SK-N-SH (cell line): Measurements from ENCODE around the gene PSG6. TPM values are rescaled to one million over a fixed set of nuclear protein-coding genes. Genes with fewer than 3 reads are reported as not detected.
A peak's percentile ranks its signal among the peaks of the same experiment; 100 is the strongest.
"Not testable (repeated sequence)": the region's sequence is repeated elsewhere in the genome, so short reads cannot be mapped to it uniquely, and the experiment has no call there.

Experiments
- CTCF ChIA-PET: fragments of 300-600, 350-600 bp; formaldehyde crosslinking; extraction: SDS; loops from one replicate; lab custom pipeline; 2021; lab: Yijun Ruan, JAX
- POLR2A ChIA-PET: fragments of 350-600 bp; sonication (Branson Sonifier 250); formaldehyde crosslinking; extraction: SDS; loops from one replicate; lab custom pipeline; 2020; ENCODE audit warnings: antibody characterized with exemption, inconsistent platforms; lab: Yijun Ruan, JAX
- DNase-seq: peaks from one replicate; pipeline ENCODE4 v3.0.0; 2012
- H2AFZ ChIP-seq: fragments of 200-600 bp; sonication (generic); 2 replicates; pipeline ENCODE4 v1.8.1; 2016; ENCODE audit warnings: antibody characterized with exemption, mild to moderate bottlenecking, low read depth
- H3F3A ChIP-seq: fragments of 200-600 bp; sonication (generic); replicated peaks from 2 replicates; pipeline ENCODE3; 2016; ENCODE audit warnings: antibody characterized with exemption, mild to moderate bottlenecking; ENCODE audit not compliant: insufficient read depth
- H3K27ac ChIP-seq, 2 experiments: fragments of 200-500 bp in 1 of 2; fragments of 200-600 bp in 1 of 2; sonication (Bioruptor generic) in 1 of 2; sonication (generic), shearing (Covaris generic) in 1 of 2; 2 replicates each; pipeline versions ENCODE4 v1.5.1 to v1.6.1; 2014 to 2016; ENCODE audit warnings: low read depth in 2 of 2, inconsistent platforms in 1 of 2, low read length in 1 of 2, mild to moderate bottlenecking in 1 of 2, mixed read lengths in 1 of 2
- H3K27me3 ChIP-seq: fragments of 200-600 bp; sonication (generic), shearing (Covaris generic); 2 replicates; pipeline ENCODE4 v1.6.1; 2016; ENCODE audit warnings: mixed run types; ENCODE audit not compliant: insufficient read depth
- H3K36me3 ChIP-seq, 2 experiments: fragments of 200-500 bp in 1 of 2; fragments of 200-600 bp in 1 of 2; sonication (Bioruptor generic) in 1 of 2; sonication (generic) in 1 of 2; replicated peaks in 1 of 2; 2 replicates each; pipeline versions ENCODE3 to v1.5.1; 2014 to 2016; ENCODE audit warnings: low read length in 1 of 2, mild to moderate bottlenecking in 1 of 2; ENCODE audit not compliant: insufficient read depth in 2 of 2, control insufficient read depth in 1 of 2
- H3K4me1 ChIP-seq, 2 experiments: fragments of 200-500 bp in 1 of 2; fragments of 200-600 bp in 1 of 2; sonication (Bioruptor generic) in 1 of 2; sonication (generic), shearing (Covaris generic) in 1 of 2; 2 replicates each; pipeline versions ENCODE4 v1.5.1 to v1.6.1; 2014 to 2016; ENCODE audit warnings: low read depth in 1 of 2, low read length in 1 of 2, mixed run types in 1 of 2; ENCODE audit not compliant: insufficient read depth in 2 of 2, control insufficient read depth in 1 of 2
- H3K4me2 ChIP-seq: fragments of 200-600 bp; sonication (generic), shearing (Covaris generic); 2 replicates; pipeline ENCODE4 v1.6.1; 2017; ENCODE audit warnings: mixed run types
- H3K4me3 ChIP-seq, 2 experiments: fragments of 200-500 bp in 1 of 2; fragments of 200-600 bp in 1 of 2; sonication (Bioruptor generic) in 1 of 2; sonication (generic), shearing (Covaris generic) in 1 of 2; 2 replicates each; pipeline versions ENCODE4 v1.5.1 to v1.8.1; 2014 to 2016; ENCODE audit warnings: low read depth in 2 of 2, inconsistent platforms in 1 of 2, low read length in 1 of 2, mild to moderate bottlenecking in 1 of 2, mixed read lengths in 1 of 2, moderate library complexity in 1 of 2
- H3K79me2 ChIP-seq: fragments of 200-600 bp; sonication (generic); 2 replicates; pipeline ENCODE4 v1.8.1; 2017; ENCODE audit warnings: mild to moderate bottlenecking; ENCODE audit not compliant: insufficient read depth
- H3K9ac ChIP-seq: fragments of 200-600 bp; sonication (generic); 2 replicates; pipeline ENCODE4 v1.6.1; 2017; ENCODE audit warnings: mixed run types
- H3K9me2 ChIP-seq: fragments of 200-600 bp; sonication (generic); 2 replicates; pipeline ENCODE4 v1.6.1; 2017; ENCODE audit warnings: mixed run types
- H3K9me3 ChIP-seq: fragments of 200-600 bp; sonication (generic); 2 replicates; pipeline ENCODE4 v1.6.1; 2017; ENCODE audit warnings: mixed run types, mild to moderate bottlenecking, moderate library complexity
- H4K20me1 ChIP-seq: fragments of 200-600 bp; sonication (generic); 2 replicates; pipeline ENCODE4 v1.6.1; 2017; ENCODE audit warnings: mild to moderate bottlenecking, mixed run types; ENCODE audit not compliant: insufficient read depth
- CTCF ChIP-seq: fragments of 200-600 bp; sonication (generic); IDR thresholded peaks from 2 replicates; pipeline ENCODE4 v1.6.1; 2017; ENCODE audit warnings: antibody characterized with exemption, mild to moderate bottlenecking, moderate library complexity
- EP300 ChIP-seq, 2 experiments: IDR thresholded peaks; 2 replicates each; pipeline versions ENCODE4 v1.4.0 to v1.6.1; 2012; ENCODE audit warnings: borderline replicate concordance in 1 of 2, low read depth in 1 of 2, low read length in 1 of 2
- FOXM1 ChIP-seq: IDR thresholded peaks from 2 replicates; pipeline ENCODE4 v1.4.0; 2012; ENCODE audit warnings: low read depth, mild to moderate bottlenecking
- GATA2 ChIP-seq: sonication (generic); formaldehyde crosslinking; IDR thresholded peaks from 2 replicates; pipeline ENCODE4 v1.5.0; 2020; ENCODE audit warnings: mild to moderate bottlenecking, missing genetic modification reagents
- MAX ChIP-seq: IDR thresholded peaks from 2 replicates; pipeline ENCODE4 v1.4.0; 2012; ENCODE audit warnings: low read depth
- MEF2A ChIP-seq: IDR thresholded peaks from 2 replicates; pipeline ENCODE4 v1.4.0; 2012; ENCODE audit warnings: low read depth, borderline replicate concordance
- NFIC ChIP-seq: IDR thresholded peaks from 2 replicates; pipeline ENCODE4 v1.4.0; 2012; ENCODE audit warnings: borderline replicate concordance
- POLR2AphosphoS5 ChIP-seq: IDR thresholded peaks from 2 replicates; pipeline ENCODE4 v1.6.1; 2012; ENCODE audit warnings: low read depth, low read length
- RAD21 ChIP-seq: IDR thresholded peaks from 2 replicates; pipeline ENCODE4 v1.6.1; 2012; ENCODE audit warnings: mild to moderate bottlenecking, low read length
- RCOR1 ChIP-seq: fragments of 150-350 bp; IDR thresholded peaks from 2 replicates; pipeline ENCODE4 v1.6.1; 2017; ENCODE audit warnings: antibody characterized with exemption, low read length
- REST ChIP-seq: IDR thresholded peaks from 2 replicates; pipeline ENCODE4 v1.6.1; 2012; ENCODE audit warnings: mild to moderate bottlenecking, low read depth, low read length, moderate library complexity
- SMC3 ChIP-seq: IDR thresholded peaks from 2 replicates; pipeline ENCODE4 v1.6.1; 2012; ENCODE audit warnings: low read depth, low read length, improper control_type of control experiment
- USF1 ChIP-seq: IDR thresholded peaks from 2 replicates; pipeline ENCODE4 v1.4.0; 2012; ENCODE audit warnings: low read depth, borderline replicate concordance
- WGBS: methylation state at CpG from one replicate; pipeline ENCODE4 v1.1.6; 2017; ENCODE audit warnings: low lambda C conversion rate; 5-methylcytosine and 5-hydroxymethylcytosine counted together
- polyA plus RNA-seq, 3 experiments: library from polyadenylated mRNA; depleted of rRNA; stranded (reverse); fragments of >200 nt; gene quantifications; 2 replicates each; pipeline ENCODE4 v1.2.3, GENCODE V29; 2012

The PSG6 gene
- polyA plus RNA-seq, 1 of the 3 experiments (the other 2 are of a cell fraction): not detected

- H3K27ac ChIP-seq, H3F3A ChIP-seq, CTCF ChIA-PET: not testable (repeated sequence)
These were observed 36.4 kb downstream of the PSG6 start for GRCh38 chr19:42881279-42881678.

GRCh38 chr19:42880621-42881020 lies 37.1 kb downstream of the PSG6 start:
- POLR2A ChIA-PET, H3F3A ChIP-seq, H3K4me3 ChIP-seq, H3K36me3 ChIP-seq, H3K27me3 ChIP-seq, H3K9me2 ChIP-seq, H2AFZ ChIP-seq, H3K9ac ChIP-seq, H4K20me1 ChIP-seq, H3K4me2 ChIP-seq, H3K79me2 ChIP-seq, H3K4me1 ChIP-seq, CTCF ChIA-PET, H3K27ac ChIP-seq, DNase-seq, H3K9me3 ChIP-seq: not testable (repeated sequence)
- 69% methylated on average over 8 of the region's 9 CpGs for WGBS

More at GRCh38 chr19:42881279-42881678, 36.4 kb downstream of the PSG6 start:
- H3K4me3 ChIP-seq, H4K20me1 ChIP-seq, H3K27me3 ChIP-seq, H3K4me2 ChIP-seq, H2AFZ ChIP-seq, H3K36me3 ChIP-seq, H3K9ac ChIP-seq, H3K9me2 ChIP-seq, H3K9me3 ChIP-seq, H3K4me1 ChIP-seq: not testable (repeated sequence)
- DNase-seq: peak; percentile 5
- 54% methylated on average over 8 of the region's 8 CpGs for WGBS
- peak; percentile 49 for TF ChIP-seq CTCF
- TF ChIP-seq MAX: 0 out of 2 replicates have a peak, but pooled peaks have one; percentile 30
- peak; percentile 15; the same call in 1 of the 2 replicates for TF ChIP-seq SMC3
- TF ChIP-seq, all 33 proteins: peak for 3; not testable (repeated sequence) for 30
- H3K79me2 ChIP-seq, POLR2A ChIA-PET: not testable (repeated sequence)

- ChIA-PET POLR2A (no interaction called here), CTCF (no interaction called here)
- WGBS: 83% methylated on average over 1 of the region's 2 CpGs
- no peak within 1 kb of the TSS for H2AFZ ChIP-seq
- H3K4me3 ChIP-seq: no peak within 1 kb of the TSS
- H3K27me3 ChIP-seq: no peaks in the 10 kb centered on the region
- DNase-seq: no peak
- H3K9me3 ChIP-seq: no peaks in the 10 kb centered on the region
- no peak within 1 kb of the TSS for H3K9ac ChIP-seq
- peaks cover 0 to 15% of the 10 kb centered on the region in 2 experiments; a peak in 1 of 4 replicates for H3K4me1 ChIP-seq
- H3K79me2 ChIP-seq: no peaks in the 10 kb centered on the region
- no peaks in the 10 kb centered on the region for H3K36me3 ChIP-seq
- no peak within 1 kb of the TSS for H3K27ac ChIP-seq
- H4K20me1 ChIP-seq: no peaks in the 10 kb centered on the region
- H3K9me2 ChIP-seq: no peaks in the 10 kb centered on the region
- H3K4me2 ChIP-seq: no peak within 1 kb of the TSS
- H3F3A ChIP-seq: peaks cover 13% of the 10 kb centered on the region
- no peak for TF ChIP-seq MEF2A
- no peak for TF ChIP-seq GATA2 (CRISPR knock-in tag)
- TF ChIP-seq REST: no peak
- no peak for TF ChIP-seq RAD21
- no peak for TF ChIP-seq NFIC
- no peak for TF ChIP-seq POLR2AphosphoS5
- no peak for TF ChIP-seq FOXM1
- TF ChIP-seq CTCF: no peak
- no peak for TF ChIP-seq SMC3
- TF ChIP-seq RCOR1: no peak
- no peak for TF ChIP-seq USF1
- no peak for TF ChIP-seq EP300 (IDR thresholded peaks at IDR 0.05; ENCODE audit: borderline replicate concordance in 1 of 2, low read depth in 1 of 2, low read length in 1 of 2)
These were observed 38.1 kb downstream of the PSG6 start, which contains the start of gene PSG1 for GRCh38 chr19:42879613-42880012. TSS of gene PSG1 (minus strand) at chr19:42879713. CDS start at chr19:42879581, 132 bp downstream.
